HEK293 (cell line): ENCODE measurements around the gene MRTFA.

Experiments used
- MZF1 ChIP-seq: fragments of 450-650 bp; formaldehyde crosslinking; IDR thresholded peaks from 2 replicates; pipeline ENCODE4 v1.5.1; 2017; ENCODE audit warnings: missing biosample characterization, missing genetic modification characterization, borderline replicate concordance
- SALL2 ChIP-seq: fragments of 450-650 bp; formaldehyde crosslinking; IDR thresholded peaks from 2 replicates; pipeline ENCODE4 v1.5.0; 2017; ENCODE audit warnings: missing biosample characterization, mild to moderate bottlenecking, missing genetic modification characterization, borderline replicate concordance
- SP7 ChIP-seq: fragments of 450-650 bp; formaldehyde crosslinking; IDR thresholded peaks from 2 replicates; pipeline ENCODE4 v1.5.1; 2016; ENCODE audit warnings: missing biosample characterization, missing genetic modification characterization
- TCF7L2 ChIP-seq: IDR thresholded peaks from 2 replicates; pipeline ENCODE4 v1.6.1; 2011; ENCODE audit warnings: low read depth, mild to moderate bottlenecking, inconsistent platforms, low read length, moderate library complexity, borderline replicate concordance
- TRIM28 ChIP-seq: IDR thresholded peaks from 2 replicates; pipeline ENCODE4 v1.6.1; 2011; ENCODE audit warnings: low read length, control low read depth, borderline replicate concordance
- ZFP3 ChIP-seq: fragments of 450-650 bp; formaldehyde crosslinking; IDR thresholded peaks from 2 replicates; pipeline ENCODE4 v1.5.1; 2016; ENCODE audit warnings: low read depth, missing biosample characterization, missing genetic modification characterization
- ZNF214 ChIP-seq: fragments of 450-650 bp; formaldehyde crosslinking; IDR thresholded peaks from 2 replicates; pipeline ENCODE4 v1.5.1; 2017; ENCODE audit warnings: missing biosample characterization, mild to moderate bottlenecking, missing genetic modification characterization, borderline replicate concordance
- ZNF350 ChIP-seq: fragments of 450-650 bp; formaldehyde crosslinking; IDR thresholded peaks from 2 replicates; pipeline ENCODE4 v1.5.0; 2017; ENCODE audit warnings: missing biosample characterization, mild to moderate bottlenecking, missing genetic modification characterization
- ZNF391 ChIP-seq: fragments of 450-650 bp; formaldehyde crosslinking; IDR thresholded peaks from 2 replicates; pipeline ENCODE4 v1.5.1; 2016; ENCODE audit warnings: low read depth, missing biosample characterization, missing genetic modification characterization, borderline replicate concordance
- ZNF423 ChIP-seq: fragments of 450-650 bp; formaldehyde crosslinking; IDR thresholded peaks from 2 replicates; pipeline ENCODE4 v1.5.1; 2016; ENCODE audit warnings: missing biosample characterization, missing genetic modification characterization
- ZNF521 ChIP-seq: fragments of 450-650 bp; formaldehyde crosslinking; IDR thresholded peaks from 2 replicates; pipeline ENCODE4 v1.5.1; 2017; ENCODE audit warnings: missing biosample characterization, mild to moderate bottlenecking, missing genetic modification characterization
- ZNF701 ChIP-seq: fragments of 450-650 bp; formaldehyde crosslinking; IDR thresholded peaks from 2 replicates; pipeline ENCODE4 v1.5.1; 2016; ENCODE audit warnings: missing biosample characterization, missing genetic modification characterization
- ZNF768 ChIP-seq: fragments of 450-650 bp; formaldehyde crosslinking; IDR thresholded peaks from 2 replicates; pipeline ENCODE4 v1.5.1; 2018; ENCODE audit warnings: missing biosample characterization, mild to moderate bottlenecking, missing genetic modification characterization
- ZNF776 ChIP-seq: fragments of 450-650 bp; formaldehyde crosslinking; IDR thresholded peaks from 2 replicates; pipeline ENCODE4 v1.5.0; 2017; ENCODE audit warnings: missing biosample characterization, missing genetic modification characterization, borderline replicate concordance
- ZNF777 ChIP-seq: fragments of 450-650 bp; formaldehyde crosslinking; IDR thresholded peaks from 2 replicates; pipeline ENCODE4 v1.5.1; 2017; ENCODE audit warnings: missing biosample characterization, missing genetic modification characterization, borderline replicate concordance
- ZNF843 ChIP-seq: fragments of 450-650 bp; formaldehyde crosslinking; IDR thresholded peaks from 2 replicates; pipeline ENCODE4 v1.5.1; 2016; ENCODE audit warnings: missing biosample characterization, missing genetic modification characterization
- TF ChIP-seq, protein P1 (sequence below): fragments of 450-650 bp; formaldehyde crosslinking; IDR thresholded peaks from 2 replicates; pipeline ENCODE4 v1.5.1; 2016; ENCODE audit warnings: missing biosample characterization, missing genetic modification characterization
- TF ChIP-seq, protein P2 (sequence below): fragments of 450-650 bp; formaldehyde crosslinking; IDR thresholded peaks from 2 replicates; pipeline ENCODE4 v1.5.1; 2016; ENCODE audit warnings: missing biosample characterization, missing genetic modification characterization
- TF ChIP-seq, protein P3 (sequence below): fragments of 450-650 bp; formaldehyde crosslinking; IDR thresholded peaks from 2 replicates; pipeline ENCODE4 v1.5.1; 2016; ENCODE audit warnings: missing biosample characterization, missing genetic modification characterization
- TF ChIP-seq, protein P4 (sequence below): fragments of 450-650 bp; formaldehyde crosslinking; IDR thresholded peaks from 2 replicates; pipeline ENCODE4 v1.5.1; 2017; ENCODE audit warnings: missing biosample characterization, missing genetic modification characterization
- TF ChIP-seq, protein P5 (sequence below): fragments of 450-650 bp; formaldehyde crosslinking; IDR thresholded peaks from 2 replicates; pipeline ENCODE4 v1.5.1; 2016; ENCODE audit warnings: missing biosample characterization, missing genetic modification characterization
- TF ChIP-seq, protein P6 (sequence below): fragments of 450-650 bp; formaldehyde crosslinking; IDR thresholded peaks from 2 replicates; pipeline ENCODE4 v1.5.1; 2016; ENCODE audit warnings: missing biosample characterization, missing genetic modification characterization, borderline replicate concordance

Gene MRTFA

DNA sequence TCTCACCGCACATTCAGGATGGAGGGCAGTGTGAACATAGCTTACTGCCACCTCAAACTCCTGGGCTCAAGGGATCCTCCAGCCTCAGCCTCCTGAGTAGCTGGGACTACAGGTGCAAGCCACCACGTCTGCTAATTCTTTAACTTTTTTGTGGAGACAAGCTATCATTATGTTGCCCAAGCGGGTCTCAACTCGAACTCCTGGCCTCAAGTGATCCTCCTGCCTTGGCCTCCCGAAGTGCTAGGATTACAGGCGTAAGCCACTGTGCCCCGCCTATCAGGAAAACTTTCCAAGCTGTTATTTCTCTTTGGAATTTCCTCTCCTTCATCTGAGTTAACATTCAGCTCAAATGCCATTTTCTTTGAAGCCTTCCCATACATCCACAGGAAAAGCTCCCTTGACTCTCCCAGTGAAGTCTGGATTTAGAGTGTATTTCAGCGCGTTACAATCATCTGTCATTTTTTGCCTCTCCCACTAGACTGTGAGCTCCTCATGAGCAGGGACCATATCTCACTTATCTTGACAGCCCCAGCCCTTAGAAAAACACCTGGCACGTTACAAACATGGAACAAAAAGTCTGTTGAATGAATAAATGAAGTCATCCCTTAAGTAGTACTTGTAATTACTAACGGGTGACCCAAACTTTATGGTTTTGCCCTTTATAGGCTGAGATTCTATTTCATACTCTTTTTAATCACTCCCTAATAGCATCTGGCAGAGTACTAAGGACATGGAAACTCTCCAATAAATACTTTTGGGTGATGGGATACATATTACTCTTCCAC is 2.2 kb downstream of the MRTFA start (continued):
- TF ChIP-seq, protein P1, sequence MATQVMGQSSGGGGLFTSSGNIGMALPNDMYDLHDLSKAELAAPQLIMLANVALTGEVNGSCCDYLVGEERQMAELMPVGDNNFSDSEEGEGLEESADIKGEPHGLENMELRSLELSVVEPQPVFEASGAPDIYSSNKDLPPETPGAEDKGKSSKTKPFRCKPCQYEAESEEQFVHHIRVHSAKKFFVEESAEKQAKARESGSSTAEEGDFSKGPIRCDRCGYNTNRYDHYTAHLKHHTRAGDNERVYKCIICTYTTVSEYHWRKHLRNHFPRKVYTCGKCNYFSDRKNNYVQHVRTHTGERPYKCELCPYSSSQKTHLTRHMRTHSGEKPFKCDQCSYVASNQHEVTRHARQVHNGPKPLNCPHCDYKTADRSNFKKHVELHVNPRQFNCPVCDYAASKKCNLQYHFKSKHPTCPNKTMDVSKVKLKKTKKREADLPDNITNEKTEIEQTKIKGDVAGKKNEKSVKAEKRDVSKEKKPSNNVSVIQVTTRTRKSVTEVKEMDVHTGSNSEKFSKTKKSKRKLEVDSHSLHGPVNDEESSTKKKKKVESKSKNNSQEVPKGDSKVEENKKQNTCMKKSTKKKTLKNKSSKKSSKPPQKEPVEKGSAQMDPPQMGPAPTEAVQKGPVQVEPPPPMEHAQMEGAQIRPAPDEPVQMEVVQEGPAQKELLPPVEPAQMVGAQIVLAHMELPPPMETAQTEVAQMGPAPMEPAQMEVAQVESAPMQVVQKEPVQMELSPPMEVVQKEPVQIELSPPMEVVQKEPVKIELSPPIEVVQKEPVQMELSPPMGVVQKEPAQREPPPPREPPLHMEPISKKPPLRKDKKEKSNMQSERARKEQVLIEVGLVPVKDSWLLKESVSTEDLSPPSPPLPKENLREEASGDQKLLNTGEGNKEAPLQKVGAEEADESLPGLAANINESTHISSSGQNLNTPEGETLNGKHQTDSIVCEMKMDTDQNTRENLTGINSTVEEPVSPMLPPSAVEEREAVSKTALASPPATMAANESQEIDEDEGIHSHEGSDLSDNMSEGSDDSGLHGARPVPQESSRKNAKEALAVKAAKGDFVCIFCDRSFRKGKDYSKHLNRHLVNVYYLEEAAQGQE (tag by site-specific recombination), result no peak
- no peak for TF ChIP-seq ZNF214 (tag by site-specific recombination)
- TF ChIP-seq, protein P2, sequence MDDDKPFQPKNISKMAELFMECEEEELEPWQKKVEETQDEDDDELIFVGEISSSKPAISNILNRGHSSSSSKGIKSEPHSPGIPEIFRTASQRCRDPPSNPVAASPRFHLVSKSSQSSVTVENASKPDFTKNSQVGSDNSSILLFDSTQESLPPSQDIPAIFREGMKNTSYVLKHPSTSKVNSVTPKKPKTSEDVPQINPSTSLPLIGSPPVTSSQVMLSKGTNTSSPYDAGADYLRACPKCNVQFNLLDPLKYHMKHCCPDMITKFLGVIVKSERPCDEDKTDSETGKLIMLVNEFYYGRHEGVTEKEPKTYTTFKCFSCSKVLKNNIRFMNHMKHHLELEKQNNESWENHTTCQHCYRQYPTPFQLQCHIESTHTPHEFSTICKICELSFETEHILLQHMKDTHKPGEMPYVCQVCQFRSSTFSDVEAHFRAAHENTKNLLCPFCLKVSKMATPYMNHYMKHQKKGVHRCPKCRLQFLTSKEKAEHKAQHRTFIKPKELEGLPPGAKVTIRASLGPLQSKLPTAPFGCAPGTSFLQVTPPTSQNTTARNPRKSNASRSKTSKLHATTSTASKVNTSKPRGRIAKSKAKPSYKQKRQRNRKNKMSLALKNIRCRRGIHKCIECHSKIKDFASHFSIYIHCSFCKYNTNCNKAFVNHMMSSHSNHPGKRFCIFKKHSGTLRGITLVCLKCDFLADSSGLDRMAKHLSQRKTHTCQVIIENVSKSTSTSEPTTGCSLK (tag by site-specific recombination), result no peak
- TF ChIP-seq ZNF391, result peak; percentile 51; the same call in 1 of the 2 replicates
- no peak for TF ChIP-seq ZNF701 (tag by site-specific recombination)
- TF ChIP-seq ZNF521 (tag by site-specific recombination), result no peak
- TF ChIP-seq ZNF777 (tag by site-specific recombination), result no peak
- TF ChIP-seq ZFP3, result no peak
- TF ChIP-seq, protein P3, sequence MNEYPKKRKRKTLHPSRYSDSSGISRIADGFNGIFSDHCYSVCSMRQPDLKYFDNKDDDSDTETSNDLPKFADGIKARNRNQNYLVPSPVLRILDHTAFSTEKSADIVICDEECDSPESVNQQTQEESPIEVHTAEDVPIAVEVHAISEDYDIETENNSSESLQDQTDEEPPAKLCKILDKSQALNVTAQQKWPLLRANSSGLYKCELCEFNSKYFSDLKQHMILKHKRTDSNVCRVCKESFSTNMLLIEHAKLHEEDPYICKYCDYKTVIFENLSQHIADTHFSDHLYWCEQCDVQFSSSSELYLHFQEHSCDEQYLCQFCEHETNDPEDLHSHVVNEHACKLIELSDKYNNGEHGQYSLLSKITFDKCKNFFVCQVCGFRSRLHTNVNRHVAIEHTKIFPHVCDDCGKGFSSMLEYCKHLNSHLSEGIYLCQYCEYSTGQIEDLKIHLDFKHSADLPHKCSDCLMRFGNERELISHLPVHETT (tag by site-specific recombination), result peak; percentile 62; the same call in 1 of the 2 replicates
- TF ChIP-seq, protein P4, sequence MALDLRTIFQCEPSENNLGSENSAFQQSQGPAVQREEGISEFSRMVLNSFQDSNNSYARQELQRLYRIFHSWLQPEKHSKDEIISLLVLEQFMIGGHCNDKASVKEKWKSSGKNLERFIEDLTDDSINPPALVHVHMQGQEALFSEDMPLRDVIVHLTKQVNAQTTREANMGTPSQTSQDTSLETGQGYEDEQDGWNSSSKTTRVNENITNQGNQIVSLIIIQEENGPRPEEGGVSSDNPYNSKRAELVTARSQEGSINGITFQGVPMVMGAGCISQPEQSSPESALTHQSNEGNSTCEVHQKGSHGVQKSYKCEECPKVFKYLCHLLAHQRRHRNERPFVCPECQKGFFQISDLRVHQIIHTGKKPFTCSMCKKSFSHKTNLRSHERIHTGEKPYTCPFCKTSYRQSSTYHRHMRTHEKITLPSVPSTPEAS (tag by site-specific recombination), result 0 out of 2 replicates have a peak, but pooled peaks have one; percentile 20
- no peak for TF ChIP-seq ZNF350 (tag by site-specific recombination)
- TF ChIP-seq ZNF776 (tag by site-specific recombination), result no peak
- 0 out of 2 replicates have a peak, but pooled peaks have one; percentile 40 for TF ChIP-seq TCF7L2
- TF ChIP-seq, protein P5, sequence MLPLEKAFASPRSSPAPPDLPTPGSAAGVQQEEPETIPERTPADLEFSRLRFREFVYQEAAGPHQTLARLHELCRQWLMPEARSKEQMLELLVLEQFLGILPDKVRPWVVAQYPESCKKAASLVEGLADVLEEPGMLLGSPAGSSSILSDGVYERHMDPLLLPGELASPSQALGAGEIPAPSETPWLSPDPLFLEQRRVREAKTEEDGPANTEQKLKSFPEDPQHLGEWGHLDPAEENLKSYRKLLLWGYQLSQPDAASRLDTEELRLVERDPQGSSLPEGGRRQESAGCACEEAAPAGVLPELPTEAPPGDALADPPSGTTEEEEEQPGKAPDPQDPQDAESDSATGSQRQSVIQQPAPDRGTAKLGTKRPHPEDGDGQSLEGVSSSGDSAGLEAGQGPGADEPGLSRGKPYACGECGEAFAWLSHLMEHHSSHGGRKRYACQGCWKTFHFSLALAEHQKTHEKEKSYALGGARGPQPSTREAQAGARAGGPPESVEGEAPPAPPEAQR, result no peak
- no peak for TF ChIP-seq ZNF423 (tag by site-specific recombination)
- TF ChIP-seq ZNF843, result peak; percentile 92
- no peak for TF ChIP-seq ZNF768
- TF ChIP-seq, protein P6, sequence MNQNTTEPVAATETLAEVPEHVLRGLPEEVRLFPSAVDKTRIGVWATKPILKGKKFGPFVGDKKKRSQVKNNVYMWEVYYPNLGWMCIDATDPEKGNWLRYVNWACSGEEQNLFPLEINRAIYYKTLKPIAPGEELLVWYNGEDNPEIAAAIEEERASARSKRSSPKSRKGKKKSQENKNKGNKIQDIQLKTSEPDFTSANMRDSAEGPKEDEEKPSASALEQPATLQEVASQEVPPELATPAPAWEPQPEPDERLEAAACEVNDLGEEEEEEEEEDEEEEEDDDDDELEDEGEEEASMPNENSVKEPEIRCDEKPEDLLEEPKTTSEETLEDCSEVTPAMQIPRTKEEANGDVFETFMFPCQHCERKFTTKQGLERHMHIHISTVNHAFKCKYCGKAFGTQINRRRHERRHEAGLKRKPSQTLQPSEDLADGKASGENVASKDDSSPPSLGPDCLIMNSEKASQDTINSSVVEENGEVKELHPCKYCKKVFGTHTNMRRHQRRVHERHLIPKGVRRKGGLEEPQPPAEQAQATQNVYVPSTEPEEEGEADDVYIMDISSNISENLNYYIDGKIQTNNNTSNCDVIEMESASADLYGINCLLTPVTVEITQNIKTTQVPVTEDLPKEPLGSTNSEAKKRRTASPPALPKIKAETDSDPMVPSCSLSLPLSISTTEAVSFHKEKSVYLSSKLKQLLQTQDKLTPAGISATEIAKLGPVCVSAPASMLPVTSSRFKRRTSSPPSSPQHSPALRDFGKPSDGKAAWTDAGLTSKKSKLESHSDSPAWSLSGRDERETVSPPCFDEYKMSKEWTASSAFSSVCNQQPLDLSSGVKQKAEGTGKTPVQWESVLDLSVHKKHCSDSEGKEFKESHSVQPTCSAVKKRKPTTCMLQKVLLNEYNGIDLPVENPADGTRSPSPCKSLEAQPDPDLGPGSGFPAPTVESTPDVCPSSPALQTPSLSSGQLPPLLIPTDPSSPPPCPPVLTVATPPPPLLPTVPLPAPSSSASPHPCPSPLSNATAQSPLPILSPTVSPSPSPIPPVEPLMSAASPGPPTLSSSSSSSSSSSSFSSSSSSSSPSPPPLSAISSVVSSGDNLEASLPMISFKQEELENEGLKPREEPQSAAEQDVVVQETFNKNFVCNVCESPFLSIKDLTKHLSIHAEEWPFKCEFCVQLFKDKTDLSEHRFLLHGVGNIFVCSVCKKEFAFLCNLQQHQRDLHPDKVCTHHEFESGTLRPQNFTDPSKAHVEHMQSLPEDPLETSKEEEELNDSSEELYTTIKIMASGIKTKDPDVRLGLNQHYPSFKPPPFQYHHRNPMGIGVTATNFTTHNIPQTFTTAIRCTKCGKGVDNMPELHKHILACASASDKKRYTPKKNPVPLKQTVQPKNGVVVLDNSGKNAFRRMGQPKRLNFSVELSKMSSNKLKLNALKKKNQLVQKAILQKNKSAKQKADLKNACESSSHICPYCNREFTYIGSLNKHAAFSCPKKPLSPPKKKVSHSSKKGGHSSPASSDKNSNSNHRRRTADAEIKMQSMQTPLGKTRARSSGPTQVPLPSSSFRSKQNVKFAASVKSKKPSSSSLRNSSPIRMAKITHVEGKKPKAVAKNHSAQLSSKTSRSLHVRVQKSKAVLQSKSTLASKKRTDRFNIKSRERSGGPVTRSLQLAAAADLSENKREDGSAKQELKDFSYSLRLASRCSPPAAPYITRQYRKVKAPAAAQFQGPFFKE (tag by site-specific recombination), result no peak
- no peak for TF ChIP-seq SALL2 (tag by site-specific recombination)
- peak; percentile 96 for TF ChIP-seq SP7 (tag by site-specific recombination)
- TF ChIP-seq TRIM28, result peak; percentile 77; the same call in 1 of the 2 replicates
- peak; percentile 80; the same call in 1 of the 2 replicates for TF ChIP-seq MZF1
